Stimulated activated CD8-positive, alpha-beta memory T cell treated with anti-CD3 and anti-CD28 coated beads, Interleukin-12 subunit alpha, Interleukin-12 subunit beta, amount 100 ng/mL, for 24 hours (primary cell): ENCODE data around the gene DCTN3.
"Not testable (repeated sequence)": the region's sequence is repeated elsewhere in the genome, so short reads cannot be mapped to it uniquely, and the experiment has no call there.

Source experiments
- DNase-seq: peaks from one replicate; pipeline ENCODE4 v3.0.0-alpha.2; 2020; ENCODE audit errors: extremely low read depth

The DCTN3 gene

GRCh38 chr9:34647084-34647403 is 26.7 kb upstream of the DCTN3 start:
- DNase-seq: no peak

GRCh38 chr9:34646211-34647083 is 26.2 kb upstream of the DCTN3 start, which contains the start of gene GALT:
Gene GALT, plus strand, starts transcription at chr9:34646675. Its CDS starts 30 bp downstream, at chr9:34646705.
- DNase-seq: peak; percentile 93

GRCh38 chr9:34644766-34645314 is 24.5 kb upstream of the DCTN3 start:
- DNase-seq: no peak

- no peak for DNase-seq
These were observed 22.4 kb upstream of the DCTN3 start for GRCh38 chr9:34642679-34643078.

GRCh38 chr9:34639322-34639721 is 19.0 kb upstream of the DCTN3 start:
- DNase-seq: not testable (repeated sequence)

- DNase-seq: no peak
These were observed 17.8 kb upstream of the DCTN3 start for GRCh38 chr9:34638138-34638445.

GRCh38 chr9:34637356-34638137 is 17.3 kb upstream of the DCTN3 start, which contains the start of gene SIGMAR1:
Gene SIGMAR1, minus strand, starts transcription at chr9:34637787. Its CDS starts 90 bp downstream, at chr9:34637697.
- peak; percentile 79 for DNase-seq

GRCh38 chr9:34636791-34637355 is 16.6 kb upstream of the DCTN3 start:
- no peak for DNase-seq

GRCh38 chr9:34635556-34635955 is 15.3 kb upstream of the DCTN3 start:
- no peak for DNase-seq

- DNase-seq: no peak
These were observed 14.4 kb upstream of the DCTN3 start for GRCh38 chr9:34634551-34635248.

- no peak for DNase-seq
These were observed 13.7 kb upstream of the DCTN3 start for GRCh38 chr9:34633851-34634550.

- no peak for DNase-seq
These were observed 12.9 kb upstream of the DCTN3 start for GRCh38 chr9:34633166-34633565.

- no peak for DNase-seq
These were observed 10.3 kb upstream of the DCTN3 start for GRCh38 chr9:34630402-34631154.

GRCh38 chr9:34629491-34629808 is 9.2 kb upstream of the DCTN3 start:
- DNase-seq: no peak

- DNase-seq: no peak
These were observed 8.6 kb upstream of the DCTN3 start, which contains the start of gene ARID3C for GRCh38 chr9:34628656-34629490. Gene ARID3C, minus strand, starts transcription at chr9:34629066. Its CDS starts 1,052 bp downstream, at chr9:34628014.

- no peak for DNase-seq
These were observed 7.7 kb upstream of the DCTN3 start for GRCh38 chr9:34627716-34628655.

- DNase-seq: no peak
These were observed 4.8 kb upstream of the DCTN3 start for GRCh38 chr9:34625186-34625486.

- DNase-seq: no peak
These were observed 4.3 kb upstream of the DCTN3 start for GRCh38 chr9:34624475-34625185.
